Ovary (tissue), 3 donors: ENCODE data around the gene MBD6.

Experiments
- EP300 ChIP-seq: sonication (generic); formaldehyde crosslinking; IDR thresholded peaks from one replicate; pipeline ENCODE4 v1.6.1; 2017; ENCODE audit warnings: antibody characterized with exemption
- POLR2A ChIP-seq: fragments of 450-650 bp; IDR thresholded peaks from one replicate; pipeline ENCODE4 v1.6.1; 2017; ENCODE audit warnings: antibody characterized with exemption, mild to moderate bottlenecking, moderate library complexity
- TF ChIP-seq, protein P1 (sequence below), 3 donors: fragments of 450-650 bp in 2 of 3; fragments of 200-600 bp in 1 of 3; IDR thresholded peaks; one replicate each; pipeline versions ENCODE4 v1.5.1 to v1.8.0; 2016 to 2022; ENCODE audit warnings: antibody characterized with exemption in 3 of 3, mild to moderate bottlenecking in 1 of 3
- donor health status: DM: no; HTN: no; CAD: no.

DNA sequence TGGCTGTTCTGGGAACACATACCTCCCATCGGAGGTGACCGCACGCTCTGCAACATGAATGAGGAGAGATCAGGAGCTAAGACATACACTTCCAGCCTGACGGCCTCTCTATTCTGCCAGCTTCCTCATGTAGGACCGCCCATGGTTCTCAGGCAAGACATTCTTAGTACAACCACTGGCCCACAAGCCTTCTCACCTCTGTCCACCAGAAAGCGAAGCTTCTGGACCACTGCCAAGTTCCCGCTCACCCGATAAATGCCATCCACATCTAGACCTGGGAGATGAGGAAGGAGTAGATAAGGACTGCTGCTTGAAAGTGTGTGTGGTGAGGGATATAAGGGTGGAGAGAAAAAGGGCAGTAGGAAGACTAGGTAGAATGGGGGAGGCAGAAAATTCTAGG, 48.2 kb upstream of the MBD6 start:
- TF ChIP-seq POLR2A (no peak), EP300 (no peak)
- TF ChIP-seq, protein P1, sequence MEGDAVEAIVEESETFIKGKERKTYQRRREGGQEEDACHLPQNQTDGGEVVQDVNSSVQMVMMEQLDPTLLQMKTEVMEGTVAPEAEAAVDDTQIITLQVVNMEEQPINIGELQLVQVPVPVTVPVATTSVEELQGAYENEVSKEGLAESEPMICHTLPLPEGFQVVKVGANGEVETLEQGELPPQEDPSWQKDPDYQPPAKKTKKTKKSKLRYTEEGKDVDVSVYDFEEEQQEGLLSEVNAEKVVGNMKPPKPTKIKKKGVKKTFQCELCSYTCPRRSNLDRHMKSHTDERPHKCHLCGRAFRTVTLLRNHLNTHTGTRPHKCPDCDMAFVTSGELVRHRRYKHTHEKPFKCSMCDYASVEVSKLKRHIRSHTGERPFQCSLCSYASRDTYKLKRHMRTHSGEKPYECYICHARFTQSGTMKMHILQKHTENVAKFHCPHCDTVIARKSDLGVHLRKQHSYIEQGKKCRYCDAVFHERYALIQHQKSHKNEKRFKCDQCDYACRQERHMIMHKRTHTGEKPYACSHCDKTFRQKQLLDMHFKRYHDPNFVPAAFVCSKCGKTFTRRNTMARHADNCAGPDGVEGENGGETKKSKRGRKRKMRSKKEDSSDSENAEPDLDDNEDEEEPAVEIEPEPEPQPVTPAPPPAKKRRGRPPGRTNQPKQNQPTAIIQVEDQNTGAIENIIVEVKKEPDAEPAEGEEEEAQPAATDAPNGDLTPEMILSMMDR (IDR thresholded peaks at IDR 0.05): no peak
